GM19025 (cell line): ENCODE results near the gene CHRNA4.

Experiments
- ATAC-seq: cut with Tn5 transposase; IDR thresholded peaks from one replicate; pipeline ENCODE4 v1.9.1; 2021; ENCODE audit warnings: mild to moderate bottlenecking, low read depth, moderate library complexity; ENCODE audit not compliant: unreplicated experiment

CHRNA4 gene

DNA sequence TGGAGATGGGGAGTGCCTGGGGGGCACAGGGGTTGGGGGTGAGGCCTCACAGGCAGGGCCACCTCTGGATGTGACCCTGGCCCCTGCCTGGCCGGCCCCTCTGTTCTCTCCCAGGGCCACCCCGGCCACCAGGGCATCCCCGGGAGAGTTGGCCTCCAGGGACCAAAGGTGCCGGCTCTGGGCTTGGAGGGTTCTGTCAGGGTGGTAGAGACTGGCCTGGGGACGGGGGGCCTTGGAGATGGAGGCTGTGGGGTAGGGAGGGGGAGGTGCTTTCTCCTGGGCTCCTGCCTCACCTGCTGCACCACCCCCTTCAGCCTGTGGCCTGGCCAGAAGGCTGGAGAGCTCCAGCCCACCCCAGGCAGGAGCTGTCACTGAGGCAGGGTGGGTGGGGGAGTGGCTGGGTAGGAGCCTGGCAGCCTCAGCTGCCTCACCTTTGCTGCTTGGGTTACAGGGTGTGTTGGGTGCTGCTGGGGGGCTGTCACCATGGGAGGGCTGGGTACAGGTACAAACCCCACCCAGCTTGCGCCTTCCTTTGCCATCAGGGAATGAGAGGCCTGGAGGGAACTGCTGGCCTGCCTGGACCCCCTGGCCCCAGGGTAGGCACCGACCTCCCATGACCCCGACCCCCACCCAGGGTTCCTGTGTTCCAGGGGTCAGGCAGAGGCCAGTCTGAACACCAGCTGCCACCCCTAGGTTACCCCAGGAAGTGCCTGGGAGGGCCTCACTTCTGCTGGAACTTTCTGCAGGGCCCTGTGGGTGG, 35.4 kb downstream of the CHRNA4 start:
- ATAC-seq: no peak

DNA sequence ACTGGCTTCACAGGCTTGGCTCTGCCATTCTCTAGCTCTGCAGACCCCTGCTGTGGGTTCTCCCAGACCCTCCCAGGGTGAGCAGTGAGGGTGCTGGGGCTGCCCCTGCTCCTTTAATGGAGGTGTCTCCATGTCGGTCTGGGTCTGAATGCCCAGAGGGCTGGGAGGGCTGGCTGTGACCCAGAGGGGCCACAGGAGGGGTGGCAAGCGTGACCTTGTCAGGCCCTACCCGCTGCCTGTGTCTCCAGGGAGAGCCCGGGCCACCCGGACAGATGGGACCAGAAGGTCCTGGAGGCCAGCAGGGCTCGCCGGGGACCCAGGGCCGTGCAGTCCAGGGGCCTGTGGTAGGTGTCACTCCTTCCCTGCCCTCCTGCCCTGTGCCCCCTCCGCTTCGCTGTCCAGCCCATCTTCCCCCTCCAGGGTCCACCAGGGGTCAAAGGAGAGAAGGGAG, 36.1 kb downstream of the CHRNA4 start:
- no peak for ATAC-seq

DNA sequence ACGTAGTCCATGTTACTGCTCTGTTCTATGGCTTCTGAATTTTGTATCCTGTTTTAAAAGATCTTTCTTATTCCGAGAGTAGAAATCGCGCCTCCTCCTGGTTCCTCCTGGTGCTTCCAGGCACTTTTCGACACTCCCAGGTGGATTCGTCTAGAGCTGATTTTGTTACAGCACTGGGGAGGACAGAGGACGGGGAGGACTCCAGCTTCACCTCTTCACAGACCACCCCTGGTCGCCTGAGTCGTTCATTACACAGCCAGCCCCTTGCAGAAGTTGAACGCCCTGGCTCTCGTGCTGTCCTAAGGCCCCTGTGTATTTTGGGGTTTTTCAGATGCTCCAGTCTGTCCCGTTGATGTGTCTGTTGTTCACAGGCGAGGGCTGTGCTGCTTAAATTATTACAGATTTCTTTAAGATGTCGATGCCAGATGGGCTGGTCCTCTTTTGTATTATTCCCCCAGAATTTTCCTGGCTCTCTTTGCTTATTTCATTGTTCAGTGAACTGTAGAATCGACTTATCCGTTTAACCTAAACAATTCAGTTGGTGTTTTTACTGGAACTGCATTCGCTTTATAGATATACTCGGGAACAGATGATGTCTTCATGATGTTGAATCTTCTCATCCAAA, 37.7 kb downstream of the CHRNA4 start:
- ATAC-seq: no peak

DNA sequence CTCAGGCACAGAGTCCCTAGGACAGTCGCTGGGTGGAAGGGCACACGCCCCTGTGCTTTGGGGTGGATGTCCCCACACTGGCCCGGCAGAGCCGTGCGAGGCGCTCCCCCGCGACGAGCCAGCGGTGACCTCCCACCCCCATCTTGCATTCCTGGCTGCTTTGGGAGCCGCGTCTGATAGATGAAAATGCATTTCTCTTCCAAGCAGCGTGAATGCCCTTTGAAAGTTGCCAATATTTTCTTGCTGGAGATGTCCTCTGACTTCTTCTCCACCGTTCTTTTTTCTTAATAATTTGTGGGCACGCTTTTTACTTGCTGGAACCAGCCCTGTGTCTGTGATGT, 38.2 kb downstream of the CHRNA4 start:
- ATAC-seq: no peak

DNA sequence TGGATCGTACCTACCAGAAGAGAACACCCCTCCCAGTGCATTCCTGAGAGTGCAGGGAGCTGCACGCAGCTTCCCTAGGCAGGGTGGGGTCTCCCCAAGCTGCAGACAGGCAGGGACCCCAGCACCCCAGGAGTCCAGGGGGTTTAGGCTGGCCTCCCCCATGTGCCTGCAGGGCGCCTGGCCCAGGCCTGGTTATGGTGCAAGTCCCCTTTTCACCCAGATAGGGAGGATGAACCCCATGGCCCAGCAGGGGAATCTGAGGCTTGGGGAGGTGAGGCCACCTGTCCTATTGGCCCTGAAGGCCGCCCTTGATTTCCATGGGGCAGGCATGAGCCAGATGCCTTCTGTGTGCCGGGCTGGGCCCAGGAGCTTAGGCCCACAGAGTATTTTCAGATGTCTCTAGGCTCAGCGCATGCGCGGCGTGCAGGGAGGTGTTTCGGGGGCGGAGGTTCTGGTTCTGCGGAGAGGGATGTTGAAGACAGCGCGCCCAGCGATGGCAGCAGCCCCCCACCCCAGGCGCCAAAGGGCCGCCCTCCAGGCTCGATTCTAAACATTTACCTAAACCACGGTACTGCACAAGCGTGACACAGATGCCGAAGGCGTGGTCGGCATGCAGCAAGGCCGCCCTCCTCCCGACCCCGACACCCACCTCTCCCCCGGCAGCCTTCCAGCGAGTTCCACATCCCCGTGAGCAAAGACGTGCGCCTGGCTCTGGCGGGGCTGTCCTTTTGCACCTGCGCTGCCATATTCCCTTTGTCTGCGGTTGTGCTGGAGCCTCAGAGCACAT, 38.8 kb downstream of the CHRNA4 start:
- ATAC-seq: no peak

- no peak for ATAC-seq
Measured at GRCh38 chr20:63321148-63321831, 39.9 kb downstream of the CHRNA4 start.

- ATAC-seq: no peak
Measured at GRCh38 chr20:63320616-63321147, 40.5 kb downstream of the CHRNA4 start.

- no peak for ATAC-seq
Measured at GRCh38 chr20:63320041-63320511, 41.1 kb downstream of the CHRNA4 start.

- no peak for ATAC-seq
Measured at GRCh38 chr20:63319164-63320040, 41.7 kb downstream of the CHRNA4 start.

GRCh38 chr20:63318391-63319163, 42.6 kb downstream of the CHRNA4 start:
- no peak for ATAC-seq

DNA sequence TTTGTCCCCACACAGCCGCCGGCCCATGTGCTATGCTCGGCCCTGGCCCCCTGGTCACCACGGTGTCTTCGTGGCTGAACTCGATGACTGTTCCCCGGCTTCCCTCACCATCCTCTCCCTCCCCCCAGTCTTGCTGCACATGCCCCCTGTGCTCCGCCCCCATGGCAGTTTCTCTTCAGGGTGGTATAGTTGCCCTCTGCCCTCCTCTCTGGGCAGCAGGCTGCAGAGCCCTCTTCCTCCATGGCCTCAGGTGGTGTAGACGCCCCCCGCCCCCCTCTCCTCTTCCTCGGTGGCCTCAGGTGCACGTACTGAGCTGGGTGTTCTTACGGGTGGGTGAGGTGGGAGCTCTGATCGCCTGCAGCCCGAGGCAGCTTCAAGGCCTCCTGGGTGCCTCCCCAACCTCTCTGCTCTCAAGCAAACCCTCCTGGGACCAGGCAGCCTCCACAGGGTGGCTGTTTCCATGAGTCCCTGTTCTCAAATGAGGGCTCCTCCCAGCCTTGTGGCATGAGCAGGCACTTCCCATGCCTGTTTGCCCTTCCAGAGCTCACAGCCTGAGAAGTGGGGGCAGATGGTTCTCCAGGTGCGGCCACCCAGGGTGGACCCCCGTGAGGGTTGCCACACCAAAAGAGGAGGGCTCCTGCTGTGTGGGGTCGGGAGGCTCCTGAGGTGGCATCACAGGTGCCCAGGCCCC, 43.4 kb downstream of the CHRNA4 start:
- ATAC-seq: no peak

DNA sequence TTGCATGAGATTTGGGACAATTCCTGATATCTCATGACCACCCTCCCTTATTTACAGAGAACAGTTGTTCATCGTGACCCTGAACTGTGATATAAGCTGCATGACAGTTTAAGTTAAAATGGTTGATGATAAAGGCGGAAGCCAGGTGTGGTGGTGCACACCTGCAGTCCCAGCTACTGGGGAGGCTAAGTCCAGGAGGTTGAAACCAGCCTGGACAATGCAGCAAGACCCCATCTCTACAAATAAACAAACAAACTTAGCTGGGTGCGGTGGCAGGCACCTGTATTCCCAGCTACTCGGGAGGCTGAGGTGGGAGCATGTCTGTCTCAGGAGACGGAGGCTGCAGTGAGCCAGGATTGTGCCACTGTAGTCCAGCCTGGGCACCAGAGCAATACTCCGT, 44.1 kb downstream of the CHRNA4 start:
- ATAC-seq: no peak

DNA sequence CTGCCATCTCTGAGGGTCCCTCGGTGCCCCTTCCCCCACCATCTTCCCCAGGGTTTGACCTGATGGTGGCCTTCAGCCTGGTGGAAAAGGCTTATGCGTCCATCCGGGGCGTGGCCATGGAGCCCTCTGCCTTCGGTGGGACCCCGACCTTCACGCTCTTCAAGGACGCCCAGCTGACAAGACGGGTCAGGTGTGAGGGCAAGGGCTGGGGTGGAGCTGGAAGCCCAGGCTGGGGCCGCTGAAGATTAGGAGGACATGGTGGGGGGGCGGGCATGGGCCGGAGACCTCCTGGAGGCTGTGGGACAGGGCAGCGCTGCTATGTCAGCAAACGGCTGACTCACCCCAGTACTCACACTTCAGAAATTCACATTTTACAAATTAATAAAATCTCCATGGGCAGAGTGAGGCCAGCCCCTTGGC, 44.6 kb downstream of the CHRNA4 start:
- no peak for ATAC-seq

- ATAC-seq: no peak
Measured at GRCh38 chr20:63315731-63316491, 45.2 kb downstream of the CHRNA4 start.

GRCh38 chr20:63315240-63315689, 45.9 kb downstream of the CHRNA4 start:
- no peak for ATAC-seq

DNA sequence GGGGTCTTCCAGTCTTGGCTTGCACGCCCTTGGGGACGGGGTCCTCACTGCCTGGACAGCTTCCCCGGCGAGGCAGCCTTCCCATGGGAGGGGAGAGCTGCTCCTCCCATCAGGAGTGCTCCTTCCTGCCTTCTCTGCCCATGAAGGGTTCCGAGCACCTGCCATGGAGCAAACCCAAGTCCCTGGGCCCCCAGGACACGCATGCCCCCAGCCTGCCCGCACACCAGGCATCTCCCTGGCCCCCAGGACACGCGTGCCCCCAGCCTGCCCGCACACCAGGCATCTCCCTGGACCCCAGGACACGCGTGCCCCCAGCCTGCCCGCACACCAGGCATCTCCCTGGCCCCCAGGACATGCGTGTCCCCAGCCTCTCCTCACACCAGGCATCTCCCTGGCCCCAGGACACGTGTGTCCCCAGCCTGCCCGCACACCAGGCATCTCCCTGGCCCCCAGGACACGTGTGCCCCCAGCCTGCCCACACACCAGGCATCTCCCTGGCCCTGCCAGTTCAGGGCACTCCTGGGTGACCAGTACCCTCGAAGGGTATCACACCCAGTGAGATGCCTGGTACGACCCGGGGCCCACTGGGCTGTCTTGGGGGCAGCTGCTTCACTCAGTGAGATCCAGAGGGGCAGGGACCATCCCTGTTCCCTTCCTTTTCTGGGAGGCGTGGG, 46.4 kb downstream of the CHRNA4 start:
- no peak for ATAC-seq

- ATAC-seq: no peak
Measured at GRCh38 chr20:63314015-63314471, 47.1 kb downstream of the CHRNA4 start.
